NCI-H2171 treated with DMSO at 0.1 percent for 48 hours (cell line): ENCODE results near the gene RNF41.
"Not testable (repeated sequence)": the region's sequence is repeated elsewhere in the genome, so short reads cannot be mapped to it uniquely, and the experiment has no call there.

Source experiments
- DNase-seq: peaks from one replicate; lab custom pipeline; 2025; lab: John Stamatoyannopoulos, UW

RNF41 gene

DNA sequence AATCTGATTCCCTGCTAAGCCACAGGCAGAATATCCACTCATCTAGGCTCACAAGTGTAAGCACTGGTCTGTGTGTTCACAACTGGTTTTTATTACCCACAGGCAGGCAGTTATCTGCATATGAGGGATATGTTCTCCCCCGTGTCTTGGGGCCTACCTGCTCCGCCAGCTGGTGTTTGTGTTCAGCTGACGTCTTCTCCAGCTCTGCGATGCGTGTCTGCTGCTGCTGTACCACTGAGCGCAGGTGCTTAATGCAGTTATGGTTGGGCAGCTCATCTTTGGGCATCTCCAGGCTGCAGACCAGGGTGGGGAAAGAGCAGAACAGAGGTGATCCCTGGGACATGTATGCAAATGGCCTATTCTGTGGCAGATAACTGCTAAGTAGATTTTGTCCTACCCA lies 13.7 kb downstream of the RNF41 start:
- DNase-seq, result peak; percentile 76

DNA sequence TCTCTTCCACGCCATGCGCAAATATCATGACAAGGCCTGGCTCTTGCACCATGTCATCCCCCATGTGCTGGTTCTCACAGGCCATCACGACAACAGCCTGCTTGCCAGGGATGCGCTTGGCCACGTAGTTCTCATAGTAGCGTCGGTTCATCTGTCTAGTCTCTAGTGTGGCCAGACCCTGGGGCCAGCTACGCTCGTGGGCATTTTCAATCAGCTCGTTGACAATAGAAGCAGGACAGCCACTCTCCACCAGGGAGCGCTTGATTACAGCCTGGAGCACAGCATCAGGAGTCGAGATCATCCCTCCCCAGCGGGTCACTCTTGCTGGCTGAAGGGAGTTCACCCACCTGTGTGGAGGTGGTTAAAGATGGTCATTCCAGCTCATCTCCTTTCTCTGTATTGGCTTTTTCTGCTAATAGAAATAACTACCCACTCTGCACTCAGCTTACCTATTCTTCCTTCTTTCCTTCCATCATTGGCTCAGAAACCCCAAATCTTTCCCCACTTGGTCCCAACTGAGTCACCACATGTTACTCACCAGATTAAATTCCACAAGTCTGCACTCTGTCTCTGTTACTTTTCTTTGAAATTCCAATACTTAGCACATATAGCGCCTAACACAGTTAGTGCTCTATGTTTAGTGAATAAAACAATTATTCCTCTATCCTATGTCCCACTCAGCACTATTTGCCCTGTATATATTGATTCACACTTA lies 15.1 kb downstream of the RNF41 start:
- DNase-seq, result no peak

DNA sequence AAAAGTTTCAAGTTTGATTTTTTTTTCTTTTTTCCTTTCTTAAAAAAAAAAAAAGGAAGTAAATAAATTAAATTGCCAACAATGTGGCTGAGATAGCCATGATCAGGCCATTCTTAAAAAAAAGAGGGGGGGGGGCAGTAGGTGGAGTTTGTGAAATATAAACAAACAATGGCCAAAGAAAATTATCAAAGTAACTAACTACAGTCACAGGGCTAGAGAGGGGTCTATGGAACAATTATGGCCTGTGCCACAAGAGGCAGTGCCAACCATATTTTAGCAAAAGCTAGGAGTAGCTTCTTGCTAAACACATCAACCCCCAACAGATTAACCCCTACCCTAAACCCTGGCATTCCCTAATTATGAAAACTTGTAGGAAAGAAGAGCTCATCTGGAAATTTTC lies 16.3 kb downstream of the RNF41 start:
- DNase-seq, result no peak

DNA sequence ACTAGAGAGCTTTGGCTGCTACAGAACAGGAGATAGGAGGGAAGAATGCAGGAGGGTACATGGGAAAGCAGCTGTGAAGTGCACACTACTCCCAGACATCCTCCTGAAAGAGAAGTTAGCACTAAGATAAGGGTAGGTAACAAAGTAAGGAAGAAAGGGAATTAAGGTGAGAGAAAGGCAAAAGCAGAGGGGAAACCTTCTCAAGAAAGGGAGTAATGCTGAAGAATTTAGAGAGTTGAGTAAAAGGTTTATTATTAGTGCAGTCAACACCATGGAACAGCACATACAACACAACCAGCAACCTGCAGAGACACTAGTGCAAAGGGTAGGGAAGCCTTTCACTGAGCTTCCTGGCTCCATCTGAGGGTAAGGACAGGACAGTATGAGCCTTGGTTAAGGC lies 17.4 kb downstream of the RNF41 start:
- DNase-seq, result no peak

DNA sequence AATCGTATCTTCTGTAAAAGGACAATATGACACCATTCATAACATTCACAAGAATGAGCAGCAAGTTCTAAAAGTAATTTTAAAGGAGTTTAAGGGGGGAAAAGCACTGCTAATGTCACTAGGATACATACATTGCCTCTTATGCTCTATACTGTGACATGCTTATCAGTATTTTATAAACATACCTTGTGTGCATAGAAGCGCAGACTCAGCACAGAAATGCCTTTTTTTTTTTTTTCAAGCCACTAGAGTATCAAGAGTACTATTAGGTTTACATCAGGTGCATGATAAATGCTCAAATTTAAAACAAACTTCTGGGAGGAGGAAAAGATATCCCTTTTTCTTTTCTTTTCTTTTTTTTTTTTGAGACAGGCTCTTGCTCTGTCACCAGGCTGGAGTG lies 18.9 kb downstream of the RNF41 start:
- DNase-seq, result no peak

DNA sequence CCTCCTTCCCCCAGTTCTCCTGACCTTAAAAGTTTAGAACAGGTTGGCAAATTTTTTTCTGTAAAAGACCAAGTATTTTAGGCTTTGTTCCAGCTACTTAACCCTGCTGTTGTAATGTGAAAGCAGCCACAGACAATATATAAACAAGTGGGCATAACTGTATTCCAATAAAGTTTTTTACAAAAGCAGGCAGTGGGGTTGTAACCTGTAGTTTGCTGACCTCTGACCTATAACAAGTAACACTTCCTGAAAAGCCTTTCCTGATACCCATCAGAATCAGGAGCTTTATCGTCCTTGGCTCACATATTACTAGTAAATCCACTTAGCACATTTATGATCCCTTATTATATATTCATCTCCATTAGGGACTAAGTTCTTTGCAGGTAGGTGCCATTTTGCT lies 19.4 kb downstream of the RNF41 start:
- no peak for DNase-seq

DNA sequence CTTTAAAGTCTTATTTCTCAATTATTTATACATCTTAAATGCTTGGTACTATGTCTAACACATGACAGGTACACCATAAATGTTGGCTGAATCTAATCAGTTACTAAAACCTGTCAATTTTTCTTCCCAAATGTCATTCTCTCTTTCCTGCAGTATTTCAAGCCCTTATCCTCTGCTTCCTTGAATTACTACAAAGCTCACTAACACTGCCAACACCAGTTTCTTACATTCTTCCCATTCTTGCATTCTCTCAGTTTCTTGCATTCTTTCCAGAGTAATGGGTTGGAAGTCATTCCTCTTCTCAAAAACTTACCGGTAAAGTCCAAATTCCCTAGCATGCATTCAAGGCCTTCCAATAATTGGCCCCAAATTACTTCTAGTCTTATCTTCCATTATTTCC lies 22.9 kb downstream of the RNF41 start:
- DNase-seq, result no peak

DNA sequence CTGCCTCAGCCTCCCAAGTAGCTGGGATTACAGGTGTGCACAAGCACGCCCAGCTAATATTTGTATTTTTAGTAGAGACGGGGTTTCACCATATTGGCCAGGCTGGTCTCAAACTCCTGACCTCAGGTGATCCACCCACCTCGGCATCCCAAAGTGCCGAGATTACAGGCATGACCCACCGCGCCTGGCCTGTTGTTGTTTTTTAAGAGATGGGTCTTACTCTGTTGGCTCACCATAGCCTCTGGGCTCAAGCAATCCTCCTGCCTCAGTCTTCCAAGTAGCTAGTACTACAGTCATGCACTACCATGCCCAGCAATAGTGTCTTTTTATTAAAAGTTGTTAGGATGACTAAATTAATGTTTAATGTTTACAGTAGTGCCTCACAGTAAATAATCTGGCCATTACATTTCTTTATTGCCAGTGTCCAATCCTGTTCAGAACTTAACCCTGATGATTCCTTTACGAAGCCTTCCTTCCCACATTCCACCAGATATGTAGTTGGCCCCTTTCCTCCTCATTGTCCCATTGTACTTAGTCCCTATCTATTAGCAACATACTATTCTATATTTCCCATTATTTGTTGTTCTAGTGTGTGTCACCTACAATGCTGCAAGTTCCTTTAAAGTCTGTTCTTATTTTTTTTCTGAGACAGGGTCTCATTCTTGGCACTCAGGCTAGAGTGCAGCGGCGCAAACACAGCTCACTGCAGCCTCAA lies 23.6 kb downstream of the RNF41 start:
- no peak for DNase-seq

DNA sequence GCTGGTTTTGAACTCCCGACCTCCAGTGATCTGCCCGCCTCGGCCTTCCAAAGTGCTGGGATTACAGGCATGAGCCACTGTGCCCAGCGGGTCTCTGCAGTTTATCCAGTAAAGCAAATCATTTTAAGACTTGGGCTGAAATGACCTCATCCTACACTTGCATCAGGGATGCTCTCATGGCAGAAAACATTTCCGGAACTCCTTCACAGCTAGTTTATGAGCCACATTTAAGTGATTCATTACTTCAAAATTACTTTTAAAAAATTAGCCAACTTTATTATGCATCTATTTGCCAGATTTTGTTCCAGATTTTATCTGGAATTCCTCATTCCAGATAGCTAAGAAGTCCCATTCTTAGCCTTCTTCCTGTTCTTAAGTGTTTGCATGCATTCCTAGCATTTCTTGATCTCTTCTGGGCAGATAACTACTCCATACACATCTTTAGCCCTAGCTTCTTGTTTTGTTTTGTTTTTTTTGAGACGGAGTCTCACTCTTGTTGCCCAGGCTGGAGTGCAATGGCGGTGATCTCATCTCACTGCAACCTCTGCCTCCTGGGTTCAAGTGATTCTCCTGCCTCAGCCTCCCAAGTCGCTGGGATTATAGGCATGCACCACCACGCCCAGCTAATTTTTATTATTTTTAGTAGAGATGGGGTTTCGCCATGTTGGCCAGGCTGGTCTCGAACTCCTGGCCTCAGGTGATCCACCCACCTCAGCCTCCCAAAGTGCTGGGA lies 24.7 kb downstream of the RNF41 start:
- DNase-seq, result not testable (repeated sequence)

DNA sequence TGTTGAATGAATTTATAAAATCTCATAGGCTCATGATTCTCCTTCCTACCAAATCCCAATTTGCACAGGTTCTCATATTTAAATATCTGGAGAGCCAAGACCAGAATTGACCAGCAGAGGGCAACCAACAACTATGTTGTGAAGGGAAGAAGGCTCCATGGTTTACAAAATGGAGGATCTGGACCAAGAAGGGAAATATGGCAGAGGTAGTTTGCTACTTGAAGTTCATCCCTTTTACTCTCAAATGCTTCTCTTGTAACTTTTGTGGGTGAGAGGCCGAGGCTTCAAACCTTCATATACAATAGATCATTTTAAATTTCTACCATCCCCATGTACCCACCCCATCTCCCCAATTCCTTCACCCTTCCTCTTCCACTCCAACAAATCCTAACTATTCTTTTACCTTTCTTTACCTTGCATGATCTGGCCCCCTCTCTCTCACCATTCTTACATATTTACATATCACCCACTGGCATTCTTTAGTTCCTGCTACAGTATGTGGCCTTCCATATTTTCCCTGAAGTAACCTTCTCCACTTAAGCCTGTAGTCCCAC lies 28.6 kb downstream of the RNF41 start:
- DNase-seq, result peak; percentile 85

DNA sequence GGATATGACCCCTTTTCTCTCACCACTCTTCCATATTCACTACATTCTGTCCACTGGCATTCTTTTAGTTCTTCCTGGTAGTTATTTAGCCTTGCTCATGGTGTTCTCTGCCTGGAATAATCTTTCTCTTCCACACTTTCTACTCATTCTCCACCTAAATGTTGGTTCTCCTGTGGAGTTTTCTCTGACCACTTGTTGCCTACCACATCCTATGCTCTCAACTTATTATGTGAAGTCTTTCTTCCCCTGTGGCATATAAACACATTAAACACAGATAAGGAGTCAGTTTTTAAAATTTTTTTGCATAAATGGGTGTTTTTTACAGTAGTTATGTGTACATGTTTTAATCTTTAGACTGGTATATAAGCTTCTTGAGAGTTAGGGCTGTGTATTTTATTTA lies 29.1 kb downstream of the RNF41 start:
- no peak for DNase-seq

DNA sequence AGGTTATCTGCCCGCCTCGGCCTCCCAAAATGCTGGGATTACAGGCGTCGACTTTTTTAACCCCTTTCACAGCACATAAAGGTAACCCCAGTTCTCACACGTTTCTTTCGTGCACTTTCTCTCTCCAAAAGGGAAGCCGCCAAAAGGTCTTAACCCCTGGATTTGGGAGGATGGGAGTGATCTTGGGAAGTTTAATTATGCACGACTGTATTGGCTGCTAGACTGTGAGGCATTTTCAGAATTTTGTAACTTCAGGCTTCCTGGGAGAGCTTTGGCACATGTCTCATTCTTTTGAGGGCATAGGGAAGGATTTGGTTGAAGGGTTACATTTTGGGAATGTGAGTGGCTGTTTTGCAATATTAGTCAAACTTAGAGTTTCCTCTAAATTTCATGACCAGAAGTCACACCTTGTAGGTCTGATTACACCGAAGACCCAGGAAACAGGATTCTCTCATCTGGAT lies 31.0 kb downstream of the RNF41 start:
- DNase-seq, result peak; percentile 43

DNA sequence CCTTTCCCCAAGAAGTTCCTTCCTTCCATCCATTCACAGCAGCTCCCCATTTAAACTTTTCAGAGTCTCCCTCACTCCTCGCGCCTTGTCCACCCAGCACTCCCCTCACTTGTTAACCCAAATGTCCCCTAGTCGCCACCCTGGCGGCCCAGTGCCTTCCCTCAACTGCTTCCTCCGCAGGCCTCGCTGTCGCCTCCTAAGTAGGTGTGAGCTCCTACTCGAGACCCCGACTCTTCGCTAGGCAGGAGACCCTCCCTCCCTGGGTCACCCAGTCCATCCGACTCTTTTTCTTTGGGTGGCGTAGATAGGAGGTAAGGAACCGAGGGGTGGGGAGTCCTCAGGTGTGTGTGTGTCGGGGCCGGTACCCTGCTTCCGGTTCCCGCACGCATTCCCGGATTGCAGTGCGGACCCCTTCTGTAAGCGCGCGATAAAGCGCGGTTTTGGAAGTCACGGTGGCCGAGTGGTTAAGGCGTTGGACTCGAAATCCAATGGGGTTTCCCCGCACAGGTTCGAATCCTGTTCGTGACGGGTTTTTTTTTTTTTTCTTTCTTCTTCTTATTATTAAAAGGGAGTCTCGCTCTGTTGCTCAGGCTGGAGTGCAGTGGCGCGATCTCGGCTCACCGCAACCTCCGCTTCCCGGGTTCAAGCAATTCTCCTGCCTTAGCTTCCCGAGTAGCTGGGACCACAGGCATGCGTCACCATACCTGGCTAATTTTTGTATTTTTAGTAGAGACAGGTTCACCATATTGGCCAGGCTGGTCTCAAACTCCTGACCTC lies 31.6 kb downstream of the RNF41 start:
- peak; percentile 87 for DNase-seq

DNA sequence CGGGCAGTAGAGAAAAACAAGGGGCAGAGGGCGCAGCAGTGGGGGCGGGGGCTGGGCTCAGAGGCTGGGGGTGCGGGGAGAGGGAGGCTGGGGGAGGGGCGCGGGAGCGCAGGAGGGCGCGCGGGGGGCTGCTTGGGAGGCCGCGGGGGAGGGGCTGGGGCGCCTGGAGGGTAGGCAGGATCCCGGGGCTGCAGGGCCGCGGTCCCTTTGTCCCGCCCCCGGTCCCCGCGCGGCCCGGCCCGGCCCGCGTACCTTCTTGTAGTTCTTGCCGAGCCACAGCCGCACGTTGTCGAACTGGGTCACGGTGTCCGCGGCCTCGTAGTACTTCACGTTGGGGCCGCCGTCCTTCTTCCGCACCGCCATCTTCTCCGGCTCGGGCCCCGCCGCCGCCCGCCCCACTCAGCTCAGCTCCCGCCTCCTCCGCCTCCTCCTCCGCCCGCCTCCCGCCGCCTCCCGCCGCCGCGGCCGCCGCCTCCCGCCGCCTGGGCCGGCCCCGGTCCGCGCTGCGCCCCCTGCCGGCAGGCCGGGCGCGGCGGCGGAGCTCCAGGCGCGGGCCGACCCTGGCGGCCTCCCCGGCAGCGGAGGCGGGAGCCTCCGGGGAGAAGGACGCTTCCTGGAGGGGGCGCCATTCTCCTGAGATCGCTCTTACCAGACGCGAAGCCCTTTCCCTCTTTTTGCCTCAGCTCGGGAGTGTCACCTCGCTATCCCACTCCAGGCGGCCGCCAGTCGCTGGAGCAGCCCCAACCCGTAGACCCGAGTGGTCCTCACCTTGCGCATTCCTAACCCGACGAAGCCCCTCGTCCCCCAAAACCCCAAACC lies 32.4 kb downstream of the RNF41 start, which contains the start of gene SMARCC2:
Gene SMARCC2, minus strand, starts transcription at position 385 of the 819 bp plus-strand sequence. Its CDS starts 22 bp downstream, at position 363.
- peak; percentile 83 for DNase-seq

DNA sequence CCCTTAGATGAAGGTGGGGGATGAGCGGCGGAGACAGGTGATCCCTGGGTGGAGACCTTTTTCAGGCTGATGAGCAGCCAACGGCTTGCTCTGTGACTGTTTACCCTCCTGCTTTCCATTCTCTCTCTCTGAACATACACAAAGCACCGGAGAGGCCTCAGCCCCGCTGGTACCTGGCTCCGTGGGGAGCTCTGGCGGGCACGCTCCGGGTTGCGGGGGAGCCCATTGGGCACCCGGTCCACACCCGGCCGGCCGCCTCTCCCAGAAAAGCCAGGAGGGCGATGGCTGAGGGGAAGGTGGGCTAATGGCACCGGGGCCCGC lies 33.0 kb downstream of the RNF41 start:
- peak; percentile 49 for DNase-seq

DNA sequence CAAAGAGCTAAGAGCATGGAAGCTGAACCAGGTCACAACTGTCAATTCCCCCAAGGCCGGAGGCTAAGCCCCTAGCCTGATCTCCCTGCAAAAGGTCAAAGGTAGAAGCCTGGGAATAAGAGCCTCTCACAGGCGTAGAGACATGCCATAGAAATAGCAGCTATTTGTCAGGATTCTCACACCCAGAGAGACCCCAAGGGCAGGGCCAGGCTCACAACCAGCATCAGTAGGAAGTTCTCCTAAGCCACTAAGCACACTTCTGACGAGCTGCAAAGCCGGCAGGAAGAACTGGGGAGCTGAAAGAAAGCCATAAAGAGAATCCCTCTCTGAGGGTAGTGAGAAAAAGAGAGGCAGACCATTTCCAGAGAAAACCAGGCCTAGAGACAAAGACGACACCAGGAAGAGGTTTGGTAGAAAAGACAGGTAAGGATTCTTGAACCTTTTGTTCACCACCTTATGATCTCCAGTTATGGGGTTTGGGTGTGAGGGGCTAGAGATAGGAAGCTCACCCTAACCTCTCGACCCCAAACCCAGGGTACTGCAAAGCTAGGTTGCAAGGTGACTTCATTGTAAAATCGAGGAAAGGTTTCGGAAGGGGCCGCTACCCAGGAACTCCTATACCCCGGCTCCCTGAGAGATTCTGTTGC lies 33.5 kb downstream of the RNF41 start:
- DNase-seq, result no peak

DNA sequence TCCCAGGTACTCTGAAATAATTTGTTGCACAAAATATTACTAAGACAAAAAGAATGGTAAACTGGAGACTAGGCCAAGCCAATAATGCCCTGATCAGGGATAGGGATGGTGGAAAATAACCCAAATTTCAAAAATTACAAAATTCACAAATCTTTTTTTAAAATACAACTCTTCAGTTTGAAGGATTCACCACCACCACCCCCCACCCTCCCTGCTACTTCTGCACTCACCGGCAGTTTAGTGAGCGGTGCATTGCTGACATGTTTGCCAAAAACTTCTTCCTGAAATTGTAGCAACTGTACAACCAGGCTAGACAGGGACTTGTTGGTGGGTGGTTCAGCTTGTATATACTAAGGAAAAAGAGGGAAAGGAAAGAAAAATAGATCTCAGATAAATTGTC lies 34.8 kb downstream of the RNF41 start:
- DNase-seq, result no peak

DNA sequence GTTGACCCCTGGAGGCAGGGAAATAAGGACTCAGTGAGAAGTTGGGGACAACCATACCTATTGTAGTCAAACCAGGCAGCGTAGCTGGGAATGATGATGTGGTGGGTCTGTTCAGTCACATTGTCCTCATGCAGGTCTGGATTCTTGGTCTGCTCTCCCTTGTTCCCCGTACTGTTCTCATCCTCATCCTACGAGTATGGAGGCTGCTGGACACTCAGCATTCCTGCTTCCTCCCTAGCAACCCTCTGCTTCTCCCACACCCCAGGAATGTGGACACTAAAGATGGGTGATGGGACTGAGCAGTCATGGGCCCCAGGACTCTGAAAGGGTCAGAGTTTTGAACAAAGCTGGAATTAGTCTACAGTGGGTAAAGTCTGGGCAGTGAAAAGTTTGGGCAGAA lies 43.4 kb downstream of the RNF41 start:
- DNase-seq, result no peak

DNA sequence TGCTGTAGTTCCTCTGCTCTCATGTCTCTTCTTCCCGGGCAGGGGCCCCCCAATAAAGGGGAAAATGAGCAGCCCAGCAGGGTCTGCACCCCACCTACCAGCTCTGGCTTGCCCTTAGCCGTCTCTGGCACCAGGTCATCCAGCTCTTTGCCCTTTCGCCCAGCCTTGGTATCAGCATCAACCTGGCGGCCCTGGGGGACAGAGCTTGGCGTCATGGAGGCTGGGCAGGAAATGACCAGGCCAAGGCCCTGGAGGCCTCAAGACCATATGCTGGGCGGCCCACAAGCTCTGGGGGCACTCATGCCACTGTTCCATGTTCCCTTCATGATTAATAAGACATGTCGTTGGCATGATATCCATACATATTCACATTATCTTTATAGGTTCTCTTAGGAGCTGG lies 48.9 kb downstream of the RNF41 start:
- DNase-seq, result no peak

DNA sequence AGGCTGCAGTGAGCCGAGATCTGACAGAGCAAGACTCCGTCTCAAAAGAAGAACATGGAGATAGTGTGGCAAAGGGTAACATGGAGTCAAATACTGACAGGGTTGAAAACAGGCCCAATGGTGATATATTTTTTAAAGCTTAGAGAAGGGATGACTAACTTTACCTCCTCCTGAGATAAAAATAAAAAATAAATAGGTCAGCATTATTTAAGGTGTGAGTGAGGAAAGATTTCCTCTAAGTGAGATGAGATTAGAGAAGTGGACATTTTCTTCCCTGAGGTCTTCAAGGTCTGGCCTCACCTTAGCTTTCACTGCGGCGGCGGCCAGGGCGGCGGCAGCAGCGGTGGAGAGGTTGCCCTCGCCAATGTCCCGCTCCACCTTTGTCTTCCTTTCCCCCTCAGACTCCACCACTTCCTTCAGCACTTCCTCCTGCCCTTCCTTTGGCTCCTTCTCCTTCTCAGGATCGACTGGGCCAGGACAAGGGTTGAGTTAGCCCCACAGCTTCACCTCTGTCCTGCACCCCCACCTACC lies 52.4 kb downstream of the RNF41 start:
- DNase-seq, result no peak
